ENCODE measurements around the gene LYSMD1.
A peak's percentile ranks its signal among the peaks of the same experiment; 100 is the strongest.

- no peak for TF ChIP-seq POLR2A (IDR thresholded peaks at IDR 0.05; ENCODE audit: low read depth, low read length)
- no peak for TF ChIP-seq CTCF (conservative IDR thresholded peaks at IDR 0.05; ENCODE audit: low read depth, low read length)
- no peak for TF ChIP-seq BHLHE40 (IDR thresholded peaks at IDR 0.05; ENCODE audit: low read depth, low read length)
- peak; percentile 25; the same call in 1 of the 2 replicates for TF ChIP-seq CEBPB (IDR thresholded peaks at IDR 0.05; ENCODE audit: low read depth, low read length)
- TF ChIP-seq SMC3 (IDR thresholded peaks at IDR 0.05; ENCODE audit: low read depth, low read length), result no peak
- TF ChIP-seq RFX5 (IDR thresholded peaks at IDR 0.05; ENCODE audit: low read depth, low read length), result no peak
- no peak for TF ChIP-seq MXI1 (IDR thresholded peaks at IDR 0.05; ENCODE audit: borderline replicate concordance, low read depth, low read length)
These were observed 18.6 kb downstream of the LYSMD1 start for GRCh38 chr1:151147132-151147503.

All from IMR-90 (cell line).